Right lobe of liver (tissue), 6 donors: ENCODE data around the gene ADARB2. TPM values are rescaled to one million over a fixed set of nuclear protein-coding genes. Genes with fewer than 3 reads are reported as not detected.
"Not testable (repeated sequence)": the region's sequence is repeated elsewhere in the genome, so short reads cannot be mapped to it uniquely, and the experiment has no call there.

ENCODE experiments used
- ATAC-seq, 4 donors: fragments of 200-7000 bp; cut with Tn5 transposase; one replicate each; pipeline ENCODE4 v1.9.1; 2020; ENCODE audit warnings: mild to moderate bottlenecking in 4 of 4, moderate library complexity in 4 of 4
- DNase-seq, 3 donors: peaks; one replicate each; pipeline ENCODE4 v3.0.0-alpha.2; 2020
- H3K27ac ChIP-seq, 3 donors: fragments of 200-600 bp; one replicate each; pipeline ENCODE4 v1.8.0; 2022
- H3K27me3 ChIP-seq, 2 donors: fragments of 200-600 bp; one replicate each; pipeline ENCODE4 v1.8.0; 2022
- H3K36me3 ChIP-seq, 4 donors: fragments of 200-600 bp; sonication (generic) in 1 of 4; one replicate each; pipeline versions ENCODE4 v1.5.1 to v1.8.0; 2017 to 2022; ENCODE audit warnings: control low read depth in 1 of 4
- H3K4me1 ChIP-seq, 4 donors: fragments of 200-600 bp; sonication (generic) in 1 of 4; one replicate each; pipeline versions ENCODE4 v1.5.1 to v1.8.0; 2017 to 2022; ENCODE audit warnings: control low read depth in 1 of 4
- H3K4me3 ChIP-seq, 3 donors: fragments of 200-600 bp; one replicate each; pipeline ENCODE4 v1.8.0; 2022
- H3K9me3 ChIP-seq, 4 donors: fragments of 200-600 bp; sonication (generic) in 1 of 4; one replicate each; pipeline versions ENCODE4 v1.5.1 to v1.8.0; 2017 to 2022; ENCODE audit warnings: control low read depth in 1 of 4
- CTCF ChIP-seq, 4 donors: fragments of 200-600 bp in 3 of 4; fragments of 450-650 bp in 1 of 4; IDR thresholded peaks; one replicate each; pipeline versions ENCODE4 v1.5.1 to v1.8.0; 2016 to 2022; ENCODE audit warnings: antibody characterized with exemption in 4 of 4, mild to moderate bottlenecking in 2 of 4
- POLR2A ChIP-seq: fragments of 450-650 bp; IDR thresholded peaks from one replicate; pipeline ENCODE4 v1.6.1; 2017; ENCODE audit warnings: antibody characterized with exemption, mild to moderate bottlenecking
- WGBS: methylation state at CpG from one replicate; pipeline ENCODE4 v1.1.6; 2018; ENCODE audit warnings: low coverage, low lambda C conversion rate; ENCODE audit not compliant: insufficient coverage; ENCODE audit errors: missing lambda C conversion rate; 5-methylcytosine and 5-hydroxymethylcytosine counted together
- intact Hi-C, 2 donors: fragments of 100-400 bp; cut with DNase I; formaldehyde crosslinking; loops; one replicate each; pipeline versions ENCODE4 v1.11.2 to v1.14.1; 2022
- total RNA-seq, 6 experiments: library from RNA; depleted of rRNA in 2 of 6; stranded (reverse); fragments of >200 nt in 2 of 6; fragmentation: NEBNext Ultra II Directional in 3 of 6; extraction: Animal tissue kit (Norgen Biotek cat#: 25700) in 3 of 6; gene quantifications; one replicate each; pipeline versions ENCODE4 v1.1.0 to v1.2.4, GENCODE V29; 2016 to 2023
- donor health status: DM: no; HTN: yes; CAD: no.
- donor health status: DM: no; HTN: no; CAD: no.
- donor health status: DM: no; HTN: no; CAD: no.
- donor health status: DM: no; HTN: yes; CAD: no.
- donor health status: DM: no; HTN: yes; CAD: no.

Gene ADARB2
- total RNA-seq, 6 experiments from 2014 or later: 0.07 to 0.68 (median 0.42) TPM

- Histone ChIP-seq H3K4me1 (no peaks in the 10 kb centered on the region), H3K27ac (no peak overlapping the region), H3K36me3 (no peaks in the 10 kb centered on the region), H3K27me3 (no peaks in the 10 kb centered on the region), H3K9me3 (no peaks in the 10 kb centered on the region), H3K4me3 (no peak overlapping the region)
- DNase-seq (no peak), ATAC-seq (no peak)
- intact Hi-C loops: no loop called here
- TF ChIP-seq POLR2A: no peak
- TF ChIP-seq CTCF (IDR thresholded peaks at IDR 0.05): no peak
- WGBS: 53% methylated on average over 5 of the region's 5 CpGs
Measured at GRCh38 chr10:1462032-1462431, 275.3 kb downstream of the ADARB2 start.

- Histone ChIP-seq H3K27me3 (no peaks in the 10 kb centered on the region), H3K27ac (no peak overlapping the region), H3K36me3 (no peaks in the 10 kb centered on the region), H3K4me1 (no peaks in the 10 kb centered on the region), H3K9me3 (no peaks in the 10 kb centered on the region), H3K4me3 (no peak overlapping the region)
- intact Hi-C loops: no loop called here
- ATAC-seq (no peak), DNase-seq (no peak)
- TF ChIP-seq POLR2A (no peak), CTCF (IDR thresholded peaks at IDR 0.05) (no peak)
- 52% methylated on average over 9 of the region's 9 CpGs for WGBS
Measured at GRCh38 chr10:1461016-1461415, 276.3 kb downstream of the ADARB2 start.

GRCh38 chr10:1459664-1460063, 277.7 kb downstream of the ADARB2 start:
- DNase-seq, H3K9me3 ChIP-seq, H3K4me3 ChIP-seq, H3K27me3 ChIP-seq, ATAC-seq, intact Hi-C loops, H3K27ac ChIP-seq, H3K36me3 ChIP-seq, H3K4me1 ChIP-seq: not testable (repeated sequence)
- WGBS: 47% methylated on average over 6 of the region's 6 CpGs

- H3K36me3 ChIP-seq: no peaks in the 10 kb centered on the region
- H3K27ac ChIP-seq: no peak overlapping the region
- intact Hi-C loops: no loop called here
- DNase-seq (no peak), ATAC-seq (no peak)
- H3K4me1 ChIP-seq: no peaks in the 10 kb centered on the region
- H3K4me3 ChIP-seq: no peak overlapping the region
- H3K9me3 ChIP-seq: no peaks in the 10 kb centered on the region
- no peaks in the 10 kb centered on the region for H3K27me3 ChIP-seq
- 48% methylated on average over 6 of the region's 6 CpGs for WGBS
- TF ChIP-seq POLR2A (no peak), CTCF (IDR thresholded peaks at IDR 0.05) (no peak)
Measured at GRCh38 chr10:1454951-1455350, 282.4 kb downstream of the ADARB2 start.

- H3K4me1 ChIP-seq: no peaks in the 10 kb centered on the region
- H3K27ac ChIP-seq: no peak overlapping the region
- no peaks in the 10 kb centered on the region for H3K36me3 ChIP-seq
- 41% methylated on average over 4 of the region's 6 CpGs for WGBS
- H3K9me3 ChIP-seq: no peaks in the 10 kb centered on the region
- no peak for DNase-seq
- intact Hi-C loops: no loop called here
- no peak overlapping the region for H3K4me3 ChIP-seq
- TF ChIP-seq CTCF (IDR thresholded peaks at IDR 0.05): no peak
- no peak for TF ChIP-seq POLR2A
- H3K27me3 ChIP-seq: no peaks in the 10 kb centered on the region
- ATAC-seq: no peak
Measured at GRCh38 chr10:1454428-1454827, 282.9 kb downstream of the ADARB2 start.
